Neural progenitor cell (in vitro differentiated cells): ENCODE measurements around the gene SIPA1L2.

ENCODE experiments used
- EZH2phosphoT487 ChIP-seq: fragments of 200-600 bp; sonication (generic); IDR thresholded peaks from 2 replicates; pipeline ENCODE4 v1.6.1; 2017; ENCODE audit warnings: antibody characterized with exemption
- TF ChIP-seq, protein P1 (sequence below): fragments of 200-600 bp; sonication (generic); IDR thresholded peaks from 2 replicates; pipeline ENCODE4 v1.5.1; 2017; ENCODE audit warnings: antibody characterized with exemption, mild to moderate bottlenecking

DNA sequence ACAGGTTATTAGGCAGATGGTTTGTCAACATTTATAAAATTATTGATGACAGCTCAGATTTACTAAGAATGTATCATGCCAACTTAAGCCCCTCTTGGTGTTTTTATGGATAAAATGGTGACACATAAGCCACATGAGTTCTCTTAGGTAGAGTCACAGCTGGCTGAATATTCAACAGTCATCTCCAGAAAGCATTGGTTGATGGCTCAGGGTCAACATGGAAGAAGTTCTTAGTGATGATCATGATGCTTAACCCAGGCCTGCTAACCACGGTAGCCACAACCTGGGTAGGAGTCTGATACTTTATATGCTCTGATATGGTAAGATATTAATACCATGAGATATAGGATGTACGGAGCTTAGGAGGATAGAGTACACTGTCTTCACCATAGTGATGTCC is 46.4 kb upstream of the SIPA1L2 start:
- TF ChIP-seq, protein P1, sequence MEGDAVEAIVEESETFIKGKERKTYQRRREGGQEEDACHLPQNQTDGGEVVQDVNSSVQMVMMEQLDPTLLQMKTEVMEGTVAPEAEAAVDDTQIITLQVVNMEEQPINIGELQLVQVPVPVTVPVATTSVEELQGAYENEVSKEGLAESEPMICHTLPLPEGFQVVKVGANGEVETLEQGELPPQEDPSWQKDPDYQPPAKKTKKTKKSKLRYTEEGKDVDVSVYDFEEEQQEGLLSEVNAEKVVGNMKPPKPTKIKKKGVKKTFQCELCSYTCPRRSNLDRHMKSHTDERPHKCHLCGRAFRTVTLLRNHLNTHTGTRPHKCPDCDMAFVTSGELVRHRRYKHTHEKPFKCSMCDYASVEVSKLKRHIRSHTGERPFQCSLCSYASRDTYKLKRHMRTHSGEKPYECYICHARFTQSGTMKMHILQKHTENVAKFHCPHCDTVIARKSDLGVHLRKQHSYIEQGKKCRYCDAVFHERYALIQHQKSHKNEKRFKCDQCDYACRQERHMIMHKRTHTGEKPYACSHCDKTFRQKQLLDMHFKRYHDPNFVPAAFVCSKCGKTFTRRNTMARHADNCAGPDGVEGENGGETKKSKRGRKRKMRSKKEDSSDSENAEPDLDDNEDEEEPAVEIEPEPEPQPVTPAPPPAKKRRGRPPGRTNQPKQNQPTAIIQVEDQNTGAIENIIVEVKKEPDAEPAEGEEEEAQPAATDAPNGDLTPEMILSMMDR, result no peak
- no peak for TF ChIP-seq EZH2phosphoT487
